ENCODE data around the gene UCK2. TPM values are rescaled to one million over a fixed set of nuclear protein-coding genes. Genes with fewer than 3 reads are reported as not detected.
A peak's percentile ranks its signal among the peaks of the same experiment; 100 is the strongest.

UCK2 gene
- total RNA-seq, 1 experiment from 2014 or later, result 67.2 TPM

DNA sequence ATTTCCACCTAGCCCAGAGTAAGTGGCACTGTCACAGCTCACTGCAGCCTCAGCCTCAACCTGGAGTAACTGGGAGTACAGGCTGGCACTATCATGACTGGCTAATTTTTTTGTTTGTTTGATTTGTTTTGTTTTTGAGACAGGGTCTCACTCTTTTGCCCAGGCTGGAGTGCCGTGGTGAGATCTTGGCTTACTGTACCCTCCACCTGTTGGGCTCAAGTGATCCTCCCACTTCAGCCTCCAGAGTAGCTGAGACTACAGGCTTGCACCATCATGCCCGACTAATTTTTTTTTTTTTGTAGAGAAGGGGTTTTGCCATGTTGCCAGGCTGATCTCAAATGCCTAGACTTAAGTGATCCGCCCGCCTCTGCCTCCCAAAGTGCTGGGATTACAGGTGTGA is 2.5 kb downstream of the UCK2 start:
- Histone ChIP-seq H3K4me3 (ENCODE audit: low read depth, low read length) (no peak overlapping the region; the same call in 1 of the 2 replicates), H3K4me1 (peaks cover 11% of the 10 kb centered on the region; the same call in 1 of the 2 replicates), H3K36me3 (ENCODE audit: control insufficient read depth, insufficient read depth, low read length) (no peaks in the 10 kb centered on the region), H3K9me3 (no peaks in the 10 kb centered on the region), H3K27me3 (replicated peaks; ENCODE audit: control insufficient read depth, insufficient read depth, low read length) (no peaks in the 10 kb centered on the region)
- no peak for DNase-seq
- Mint-ChIP-seq H3K27ac (ENCODE audit: unreplicated experiment) (peak overlapping the region; percentile 95), H3K27me3 (ENCODE audit: insufficient read depth, unreplicated experiment) (no peaks in the 10 kb centered on the region), H3K36me3 (ENCODE audit: insufficient read depth, unreplicated experiment) (peaks cover 16% of the 10 kb centered on the region), H3K4me1 (ENCODE audit: low read depth, unreplicated experiment) (no peaks in the 10 kb centered on the region), H3K4me3 (ENCODE audit: unreplicated experiment) (peak overlapping the region; percentile 92), H3K9me3 (ENCODE audit: unreplicated experiment) (no peaks in the 10 kb centered on the region)
- ChIA-PET CTCF (no interaction called here), POLR2A (interaction anchor here (0.5 kb wide), 1 partner anchor 27 kb away, joined by 4 read pairs; no protein-coding TSS in a partner anchor)
- TF ChIP-seq, protein P1, sequence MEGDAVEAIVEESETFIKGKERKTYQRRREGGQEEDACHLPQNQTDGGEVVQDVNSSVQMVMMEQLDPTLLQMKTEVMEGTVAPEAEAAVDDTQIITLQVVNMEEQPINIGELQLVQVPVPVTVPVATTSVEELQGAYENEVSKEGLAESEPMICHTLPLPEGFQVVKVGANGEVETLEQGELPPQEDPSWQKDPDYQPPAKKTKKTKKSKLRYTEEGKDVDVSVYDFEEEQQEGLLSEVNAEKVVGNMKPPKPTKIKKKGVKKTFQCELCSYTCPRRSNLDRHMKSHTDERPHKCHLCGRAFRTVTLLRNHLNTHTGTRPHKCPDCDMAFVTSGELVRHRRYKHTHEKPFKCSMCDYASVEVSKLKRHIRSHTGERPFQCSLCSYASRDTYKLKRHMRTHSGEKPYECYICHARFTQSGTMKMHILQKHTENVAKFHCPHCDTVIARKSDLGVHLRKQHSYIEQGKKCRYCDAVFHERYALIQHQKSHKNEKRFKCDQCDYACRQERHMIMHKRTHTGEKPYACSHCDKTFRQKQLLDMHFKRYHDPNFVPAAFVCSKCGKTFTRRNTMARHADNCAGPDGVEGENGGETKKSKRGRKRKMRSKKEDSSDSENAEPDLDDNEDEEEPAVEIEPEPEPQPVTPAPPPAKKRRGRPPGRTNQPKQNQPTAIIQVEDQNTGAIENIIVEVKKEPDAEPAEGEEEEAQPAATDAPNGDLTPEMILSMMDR (IDR thresholded peaks at IDR 0.05; ENCODE audit: insufficient read depth in 1 of 2, low read depth in 1 of 2, low read length in 1 of 2, severe bottlenecking in 1 of 2, unreplicated experiment in 1 of 2), result no peak
- intact Hi-C loops (cut with micrococcal nuclease; ENCODE audit: unreplicated experiment), result loop anchor here (1.0 to 2.0 kb wide), 4 partner anchors 65 to 199 kb away; partner anchors contain the start of gene MGST3
- no TSS peak for BruUV-seq (replicated peaks)

DNA sequence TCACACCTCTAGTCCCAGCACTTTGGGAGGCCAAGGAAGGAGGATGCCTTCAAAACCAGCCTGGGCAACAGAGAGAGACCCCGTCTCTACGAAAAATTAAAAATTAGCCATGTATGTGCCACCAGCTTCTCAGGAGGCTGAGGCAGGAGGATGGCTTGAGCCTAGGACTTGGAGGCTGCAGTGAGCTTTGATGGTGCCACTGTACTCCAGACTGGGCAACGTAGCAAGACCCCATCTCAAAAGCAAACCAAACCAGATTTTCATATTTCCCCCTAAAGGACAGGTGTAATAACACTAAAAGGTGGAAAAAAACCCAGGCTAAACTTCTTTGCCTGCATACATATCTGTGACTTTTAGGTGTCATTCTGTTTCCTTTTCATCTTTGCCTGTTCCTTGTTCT is 3.7 kb downstream of the UCK2 start:
- no peak overlapping the region for H3K27ac Mint-ChIP-seq (ENCODE audit: unreplicated experiment)
- H3K9me3 Mint-ChIP-seq (ENCODE audit: unreplicated experiment), result no peaks in the 10 kb centered on the region
- POLR2A ChIA-PET, result no interaction called here
- CTCF ChIA-PET, result no interaction called here
- H3K9me3 ChIP-seq, result no peaks in the 10 kb centered on the region
- H3K36me3 ChIP-seq (ENCODE audit: control insufficient read depth, insufficient read depth, low read length), result no peaks in the 10 kb centered on the region
- no peak overlapping the region for H3K4me3 ChIP-seq (ENCODE audit: low read depth, low read length)
- peak overlapping the region; percentile 7 for H3K4me3 Mint-ChIP-seq (ENCODE audit: unreplicated experiment)
- no peak for DNase-seq
- H3K4me1 ChIP-seq, result peaks cover 8% of the 10 kb centered on the region; the same call in 1 of the 2 replicates
- H3K27me3 Mint-ChIP-seq (ENCODE audit: insufficient read depth, unreplicated experiment), result no peaks in the 10 kb centered on the region
- BruUV-seq (replicated peaks), result no TSS peak
- H3K4me1 Mint-ChIP-seq (ENCODE audit: low read depth, unreplicated experiment), result no peaks in the 10 kb centered on the region
- peaks cover 16% of the 10 kb centered on the region for H3K36me3 Mint-ChIP-seq (ENCODE audit: insufficient read depth, unreplicated experiment)
- no peaks in the 10 kb centered on the region for H3K27me3 ChIP-seq (replicated peaks; ENCODE audit: control insufficient read depth, insufficient read depth, low read length)
- intact Hi-C loops (cut with micrococcal nuclease; ENCODE audit: unreplicated experiment), result no loop called here
- TF ChIP-seq, protein P1 (IDR thresholded peaks at IDR 0.05; ENCODE audit: insufficient read depth in 1 of 2, low read depth in 1 of 2, low read length in 1 of 2, severe bottlenecking in 1 of 2, unreplicated experiment in 1 of 2), result no peak

DNA sequence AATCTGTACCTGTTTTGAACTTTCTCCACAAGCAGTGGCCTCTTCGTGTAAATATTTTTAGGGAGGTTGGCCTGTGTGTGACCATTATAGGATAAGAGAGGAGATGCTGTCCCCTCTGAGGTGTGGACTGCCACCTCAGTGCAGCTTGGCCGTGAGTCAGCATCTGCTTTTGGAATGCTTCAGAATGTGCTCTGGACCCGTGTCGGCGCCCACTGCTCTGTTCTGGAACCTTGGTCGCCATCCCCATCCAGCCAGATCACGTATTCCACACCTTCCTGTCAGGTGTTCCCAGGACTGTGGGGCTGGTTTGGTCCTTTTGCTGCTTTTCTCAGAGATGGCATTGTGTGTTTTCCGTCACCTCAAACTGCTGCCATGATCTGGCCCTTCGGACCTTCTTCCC is 5.5 kb downstream of the UCK2 start:
- H3K4me1 ChIP-seq, result 0 out of 2 replicates have a peak, but pooled peaks cover 4% of the 10 kb centered on the region
- TF ChIP-seq, protein P1 (IDR thresholded peaks at IDR 0.05; ENCODE audit: insufficient read depth in 1 of 2, low read depth in 1 of 2, low read length in 1 of 2, severe bottlenecking in 1 of 2, unreplicated experiment in 1 of 2), result no peak
- peaks cover 10% of the 10 kb centered on the region for H3K36me3 Mint-ChIP-seq (ENCODE audit: insufficient read depth, unreplicated experiment)
- intact Hi-C loops (cut with micrococcal nuclease; ENCODE audit: unreplicated experiment), result no loop called here
- H3K4me1 Mint-ChIP-seq (ENCODE audit: low read depth, unreplicated experiment), result peaks cover 5% of the 10 kb centered on the region
- H3K4me3 ChIP-seq (ENCODE audit: low read depth, low read length), result no peak overlapping the region
- H3K9me3 ChIP-seq, result no peaks in the 10 kb centered on the region
- no peaks in the 10 kb centered on the region for H3K27me3 ChIP-seq (replicated peaks; ENCODE audit: control insufficient read depth, insufficient read depth, low read length)
- no peaks in the 10 kb centered on the region for H3K36me3 ChIP-seq (ENCODE audit: control insufficient read depth, insufficient read depth, low read length)
- no peak overlapping the region for H3K4me3 Mint-ChIP-seq (ENCODE audit: unreplicated experiment)
- CTCF ChIA-PET, result no interaction called here
- peak overlapping the region; percentile 6 for H3K27ac Mint-ChIP-seq (ENCODE audit: unreplicated experiment)
- DNase-seq, result no peak
- POLR2A ChIA-PET, result no interaction called here
- no peaks in the 10 kb centered on the region for H3K9me3 Mint-ChIP-seq (ENCODE audit: unreplicated experiment)
- H3K27me3 Mint-ChIP-seq (ENCODE audit: insufficient read depth, unreplicated experiment), result no peaks in the 10 kb centered on the region
- no TSS peak for BruUV-seq (replicated peaks)
